Measurements from ENCODE around the gene EPHA4.

The EPHA4 gene

GRCh38 chr2:221571551-221572218 lies 419 bp downstream of the EPHA4 start:
- DNase-seq (ENCODE audit: low read depth): no peak

GRCh38 chr2:221571025-221571550 lies 1.0 kb downstream of the EPHA4 start:
- DNase-seq (ENCODE audit: low read depth): no peak

GRCh38 chr2:221570321-221570935 lies 1.7 kb downstream of the EPHA4 start:
- DNase-seq (ENCODE audit: low read depth): no peak

- DNase-seq (ENCODE audit: low read depth): no peak
These were observed 2.2 kb downstream of the EPHA4 start for GRCh38 chr2:221569871-221570270.

- no peak for DNase-seq (ENCODE audit: low read depth)
These were observed 2.7 kb downstream of the EPHA4 start for GRCh38 chr2:221569425-221569845.

GRCh38 chr2:221568299-221568698 lies 3.8 kb downstream of the EPHA4 start:
- no peak for DNase-seq (ENCODE audit: low read depth)

- DNase-seq (ENCODE audit: low read depth): no peak
These were observed 4.3 kb downstream of the EPHA4 start for GRCh38 chr2:221567809-221568208.

- no peak for DNase-seq (ENCODE audit: low read depth)
These were observed 4.8 kb downstream of the EPHA4 start for GRCh38 chr2:221567231-221567760.

- no peak for DNase-seq (ENCODE audit: low read depth)
These were observed 8.7 kb downstream of the EPHA4 start for GRCh38 chr2:221563270-221563985.

GRCh38 chr2:221562226-221562625 lies 9.9 kb downstream of the EPHA4 start:
- no peak for DNase-seq (ENCODE audit: low read depth)

- DNase-seq (ENCODE audit: low read depth): no peak
These were observed 10.3 kb downstream of the EPHA4 start for GRCh38 chr2:221561770-221562169.

- DNase-seq (ENCODE audit: low read depth): no peak
These were observed 12.1 kb downstream of the EPHA4 start for GRCh38 chr2:221559991-221560390.

GRCh38 chr2:221558107-221558506 lies 14.0 kb downstream of the EPHA4 start:
- no peak for DNase-seq (ENCODE audit: low read depth)

GRCh38 chr2:221555494-221555846 lies 16.6 kb downstream of the EPHA4 start:
- no peak for DNase-seq (ENCODE audit: low read depth)

GRCh38 chr2:221554769-221555493 lies 17.2 kb downstream of the EPHA4 start:
- DNase-seq (ENCODE audit: low read depth): no peak

- DNase-seq (ENCODE audit: low read depth): no peak
These were observed 18.8 kb downstream of the EPHA4 start for GRCh38 chr2:221553333-221553732.

- DNase-seq (ENCODE audit: low read depth): no peak
These were observed 19.8 kb downstream of the EPHA4 start for GRCh38 chr2:221552291-221552690.

GRCh38 chr2:221551864-221552263 lies 20.2 kb downstream of the EPHA4 start:
- no peak for DNase-seq (ENCODE audit: low read depth)

- no peak for DNase-seq (ENCODE audit: low read depth)
These were observed 23.0 kb downstream of the EPHA4 start for GRCh38 chr2:221549143-221549542.

GRCh38 chr2:221546505-221547225 lies 25.4 kb downstream of the EPHA4 start:
- DNase-seq (ENCODE audit: low read depth): no peak

GRCh38 chr2:221541131-221541735 lies 30.9 kb downstream of the EPHA4 start:
- DNase-seq (ENCODE audit: low read depth): no peak

All from CMK (cell line).